ENCODE measurements around the gene ZNF189.

DNA sequence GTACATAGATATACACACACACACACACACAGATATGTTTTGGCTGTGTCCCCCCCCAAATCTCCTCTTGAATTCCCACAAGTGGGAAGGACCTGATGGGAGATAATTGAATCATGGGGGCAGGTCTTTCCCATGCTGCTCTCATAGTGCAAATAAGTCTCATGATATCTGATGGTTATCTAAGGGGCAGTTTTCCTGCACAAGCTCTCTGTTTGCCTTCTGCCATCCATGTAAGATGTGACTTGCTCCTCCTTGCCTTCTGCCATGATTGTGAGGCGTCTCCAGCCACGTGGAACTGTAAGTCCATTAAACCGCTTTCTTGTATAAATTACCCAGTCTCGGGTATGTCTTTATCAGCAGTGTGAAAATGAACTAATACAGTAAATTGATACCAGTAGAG lies 52.8 kb downstream of the ZNF189 start:
- no peak for TF ChIP-seq EZH2 (IDR thresholded peaks at IDR 0.05; ENCODE audit: borderline replicate concordance, low read depth, low read length, severe bottlenecking)
- TF ChIP-seq POLR2A (IDR thresholded peaks at IDR 0.05; ENCODE audit: low read depth, low read length), result no peak
- TF ChIP-seq JUN (IDR thresholded peaks at IDR 0.05; ENCODE audit: borderline replicate concordance, insufficient read depth, insufficient read length, low read depth), result no peak
- no peak for TF ChIP-seq MYC (IDR thresholded peaks at IDR 0.05; ENCODE audit: low read depth, low read length)

All from endothelial cell of umbilical vein (primary cell).